ENCODE data around the gene JARID2.

- TF ChIP-seq CTCF (IDR thresholded peaks at IDR 0.05) (no peak), POLR2A (IDR thresholded peaks at IDR 0.05) (no peak)
These were observed 39.0 kb upstream of the JARID2 start for GRCh38 chr6:15206887-15207286.

Measured in thyroid gland (tissue), 4 donors.